ENCODE measurements around the gene FBN1. TPM values are rescaled to one million over a fixed set of nuclear protein-coding genes. Genes with fewer than 3 reads are reported as not detected.

FBN1 gene
- total RNA-seq, 1 experiment from 2014 or later, result 5.2 TPM

- TF ChIP-seq ZNF317 (CRISPR knock-in tag; IDR thresholded peaks at IDR 0.05; ENCODE audit: borderline replicate concordance, low read depth), result no peak
- no peak for TF ChIP-seq ZBTB21 (CRISPR knock-in tag; IDR thresholded peaks at IDR 0.05; ENCODE audit: borderline replicate concordance)
- TF ChIP-seq SMAD3 (CRISPR knock-in tag; IDR thresholded peaks at IDR 0.05; ENCODE audit: borderline replicate concordance), result no peak
- TF ChIP-seq ATF6 (CRISPR knock-in tag; IDR thresholded peaks at IDR 0.05), result no peak
- no peak for TF ChIP-seq PRRX2 (CRISPR knock-in tag; IDR thresholded peaks at IDR 0.05)
- TF ChIP-seq OVOL2 (CRISPR knock-in tag; IDR thresholded peaks at IDR 0.05; ENCODE audit: borderline replicate concordance), result no peak
- TF ChIP-seq ZNF512 (CRISPR knock-in tag; IDR thresholded peaks at IDR 0.05; ENCODE audit: borderline replicate concordance), result no peak
- no peak for TF ChIP-seq TEAD4 (CRISPR knock-in tag; IDR thresholded peaks at IDR 0.05)
- TF ChIP-seq JAZF1 (CRISPR knock-in tag; IDR thresholded peaks at IDR 0.05), result no peak
- no peak for TF ChIP-seq GABPB1 (CRISPR knock-in tag; IDR thresholded peaks at IDR 0.05)
- TF ChIP-seq ETV6 (CRISPR knock-in tag; IDR thresholded peaks at IDR 0.05), result no peak
- no peak for TF ChIP-seq TEAD1 (CRISPR knock-in tag; IDR thresholded peaks at IDR 0.05)
- TF ChIP-seq MYBL2 (CRISPR knock-in tag; IDR thresholded peaks at IDR 0.05), result no peak
- no peak for TF ChIP-seq JUN (CRISPR knock-in tag; IDR thresholded peaks at IDR 0.05)
- CTCF ChIA-PET, result no interaction called here
- Mint-ChIP-seq H3K4me1 (peaks cover 12% of the 10 kb centered on the region), H3K9me3 (no peaks in the 10 kb centered on the region), H3K27ac (peak overlapping the region; percentile 17; the same call in 1 of the 2 replicates), H3K4me3 (no peak overlapping the region), H3K27me3 (ENCODE audit: low read depth) (no peaks in the 10 kb centered on the region), H3K36me3 (no peaks in the 10 kb centered on the region)
- DNase-seq (ENCODE audit: low spot score), result no peak
- no peak for ATAC-seq
- POLR2A ChIA-PET, result no interaction called here
Measured at GRCh38 chr15:48472756-48473155, 172.8 kb downstream of the FBN1 start.

DNA sequence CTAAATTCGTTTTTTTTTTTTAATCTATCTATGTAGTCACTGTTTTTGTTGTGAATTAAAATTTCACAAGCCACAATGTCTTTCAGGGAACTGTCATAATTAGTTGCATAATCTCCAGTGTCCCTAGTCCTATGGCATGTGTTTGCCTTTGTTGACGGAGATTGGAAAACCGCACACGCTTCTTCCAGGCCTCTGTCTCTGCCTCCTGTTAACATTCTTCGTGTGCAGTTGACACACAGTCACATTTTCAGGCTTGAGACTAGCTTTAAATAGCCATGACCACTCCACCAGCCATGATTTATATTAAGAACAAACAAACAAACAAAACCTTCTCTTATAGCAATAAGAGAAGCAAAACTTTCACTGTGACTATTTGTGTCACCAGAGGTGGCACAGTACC is 174.4 kb downstream of the FBN1 start:
- POLR2A ChIA-PET, result no interaction called here
- peaks cover 18% of the 10 kb centered on the region for H3K4me1 Mint-ChIP-seq
- H3K9me3 Mint-ChIP-seq, result no peaks in the 10 kb centered on the region
- CTCF ChIA-PET, result interaction anchor here (1.2 kb wide), 1 partner anchor 37 kb away, joined by 3 read pairs; no protein-coding TSS in a partner anchor
- ATAC-seq (no peak), DNase-seq (ENCODE audit: low spot score) (no peak)
- TF ChIP-seq ZBTB43 (CRISPR knock-in tag; IDR thresholded peaks at IDR 0.05) (no peak), ATF6 (CRISPR knock-in tag; IDR thresholded peaks at IDR 0.05) (no peak), ERG (CRISPR knock-in tag; IDR thresholded peaks at IDR 0.05) (no peak), HMGXB4 (CRISPR knock-in tag; IDR thresholded peaks at IDR 0.05) (no peak), CTCF (IDR thresholded peaks at IDR 0.05) (no peak)
- no peaks in the 10 kb centered on the region for H3K27me3 Mint-ChIP-seq (ENCODE audit: low read depth)
- no peaks in the 10 kb centered on the region for H3K36me3 Mint-ChIP-seq
- no peak overlapping the region for H3K27ac Mint-ChIP-seq
- H3K4me3 Mint-ChIP-seq, result no peak overlapping the region

All from WTC11 (cell line).